GM12891 (cell line): ENCODE measurements around the gene EVA1A.

ENCODE experiments used
- POLR2AphosphoS5 ChIP-seq: IDR thresholded peaks from 2 replicates; pipeline ENCODE4 v1.6.1; 2011; ENCODE audit warnings: low read depth, low read length, control low read depth
- TAF1 ChIP-seq: IDR thresholded peaks from 2 replicates; pipeline ENCODE4 v1.6.1; 2011; ENCODE audit warnings: low read depth, low read length, control low read depth

DNA sequence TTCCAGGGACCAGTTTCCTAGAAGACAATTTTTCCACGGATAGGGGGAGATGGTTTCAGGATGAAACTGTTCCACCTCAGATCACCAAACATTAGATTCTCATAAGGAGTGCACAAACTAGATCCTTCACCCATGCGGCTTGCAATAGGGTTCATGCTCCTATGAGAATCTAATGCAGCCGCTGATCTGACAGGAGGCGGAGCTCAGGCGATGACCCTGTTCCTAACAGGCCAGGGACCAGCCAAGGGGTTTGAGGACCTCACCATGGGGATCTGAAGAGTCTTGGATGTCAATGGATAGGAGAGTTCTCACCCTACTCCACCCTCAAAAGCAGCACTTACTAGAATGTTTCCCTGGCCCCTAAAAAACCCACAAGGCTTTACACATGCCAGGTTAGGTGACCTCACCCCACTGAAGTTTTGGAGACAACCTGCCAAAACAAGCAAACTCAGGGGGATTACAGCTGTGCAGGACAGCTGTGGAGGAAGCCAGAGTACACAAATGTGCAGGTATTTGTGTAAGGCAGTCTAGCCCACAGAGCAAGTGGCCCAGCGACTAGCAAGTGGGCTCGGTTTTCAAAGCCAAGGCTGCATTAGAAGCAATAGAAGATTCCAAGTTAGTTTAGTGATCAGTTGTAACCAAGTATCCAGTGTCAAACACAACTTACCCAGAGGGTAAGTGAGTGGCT is 3.9 kb downstream of the EVA1A start:
- TF ChIP-seq POLR2AphosphoS5 = no peak
- no peak for TF ChIP-seq TAF1
